Measurements from ENCODE around the gene LLGL1.

- TF ChIP-seq CTCF (conservative IDR thresholded peaks at IDR 0.05; ENCODE audit: low read length) (no peak), EZH2phosphoT487 (IDR thresholded peaks at IDR 0.05; ENCODE audit: borderline replicate concordance) (no peak)
Observed at GRCh38 chr17:18281788-18282187, 56.4 kb downstream of the LLGL1 start.

Measured in Loucy (cell line).